Gastrocnemius medialis (tissue), 4 donors: Measurements from ENCODE around the gene MRPS22. TPM values are rescaled to one million over a fixed set of nuclear protein-coding genes. Genes with fewer than 3 reads are reported as not detected.

Source experiments
- ATAC-seq, 2 donors: fragments of 150-250 bp; one replicate each; pipeline ENCODE4 v1.9.1; 2016
- DNase-seq, 2 donors: peaks; one replicate each; pipeline ENCODE4 v3.0.0-alpha.2; 2019
- H3K27ac ChIP-seq, 4 donors: fragments of 200-600 bp; sonication (generic); 1 replicate in 1 of 4; 2 replicates in 3 of 4; pipeline ENCODE4 v1.5.1; 2016 to 2018; ENCODE audit warnings: mild to moderate bottlenecking in 2 of 4, moderate library complexity in 1 of 4
- H3K27me3 ChIP-seq, 3 donors: fragments of 200-600 bp; sonication (generic) in 2 of 3; 1 replicate in 1 of 3; 2 replicates in 2 of 3; pipeline versions ENCODE4 v1.5.1 to v1.6.0; 2016 to 2019; ENCODE audit warnings: mild to moderate bottlenecking in 1 of 3, moderate library complexity in 1 of 3
- H3K36me3 ChIP-seq, 2 donors: fragments of 200-600 bp; sonication (generic) in 1 of 2; one replicate each; pipeline ENCODE4 v1.5.1; 2017 to 2018
- H3K4me1 ChIP-seq, 2 donors: fragments of 200-600 bp; sonication (generic) in 1 of 2; one replicate each; pipeline ENCODE4 v1.5.1; 2016 to 2017; ENCODE audit warnings: mild to moderate bottlenecking in 2 of 2
- H3K4me3 ChIP-seq, 4 donors: fragments of 200-600 bp; sonication (generic) in 3 of 4; 1 replicate in 1 of 4; 2 replicates in 3 of 4; pipeline ENCODE4 v1.5.1; 2016 to 2019; ENCODE audit warnings: mild to moderate bottlenecking in 2 of 4
- H3K9me3 ChIP-seq, 3 donors: fragments of 200-600 bp; sonication (generic) in 2 of 3; 1 replicate in 1 of 3; 2 replicates in 2 of 3; pipeline ENCODE4 v1.5.1; 2016 to 2019
- CTCF ChIP-seq, 5 experiments: fragments of 450-650 bp in 3 of 5; fragments of 200-600 bp in 2 of 5; sonication (generic) in 2 of 5; IDR thresholded peaks in 4 of 5; conservative IDR thresholded peaks in 1 of 5; 1 replicate in 4 of 5; 2 replicates in 1 of 5; pipeline ENCODE4 v1.5.1; 2016 to 2019; ENCODE audit warnings: antibody characterized with exemption in 5 of 5, mild to moderate bottlenecking in 3 of 5, moderate library complexity in 3 of 5
- POLR2A ChIP-seq, 2 donors: fragments of 450-650 bp; IDR thresholded peaks; one replicate each; pipeline ENCODE4 v1.6.1; 2017; ENCODE audit warnings: antibody characterized with exemption in 2 of 2, mild to moderate bottlenecking in 2 of 2, moderate library complexity in 2 of 2
- in situ Hi-C, 4 donors: fragments of 200-750 bp; cut with MboI; loops; one replicate each; pipeline versions ENCODE4 v1.15.0 to v1.8.0; 2017; ENCODE audit warnings: low sequenced_read_pairs in 4 of 4
- intact Hi-C: fragments of 100-400 bp; cut with DNase I; formaldehyde crosslinking; loops from one replicate; pipeline ENCODE4 v1.15.1; 2023; ENCODE audit warnings: low total_unique reads
- total RNA-seq, 4 donors: library from RNA; depleted of rRNA; stranded (reverse); fragments of >200 nt; gene quantifications; one replicate each; pipeline versions ENCODE4 v1.1.0 to v1.2.3, GENCODE V29; 2016

Gene MRPS22
- total RNA-seq, 4 donors from 2014 or later = 96.4 to 140 (median 116) TPM

- Histone ChIP-seq H3K4me3 (no peak overlapping the region), H3K27me3 (no peaks in the 10 kb centered on the region), H3K9me3 (no peaks in the 10 kb centered on the region), H3K27ac (no peak overlapping the region), H3K36me3 (no peaks in the 10 kb centered on the region), H3K4me1 (no peaks in the 10 kb centered on the region)
- DNase-seq (peak; percentile 38 to 75), ATAC-seq (peak; percentile 89 to 98)
- intact Hi-C loops = no loop called here
- TF ChIP-seq CTCF (IDR thresholded peaks at IDR 0.05 in 4 of 5, conservative IDR thresholded peaks at IDR 0.05 in 1 of 5) (no peak), POLR2A (IDR thresholded peaks at IDR 0.05) (no peak)
- in situ Hi-C loops = loop anchor here in 2 of 4 donors (25.0 kb wide), 2 partner anchors 190 to 365 kb away; partner anchors contain the start of genes FOXL2 (in 1 of the 2) and FOXL2NB (in 1 of the 2)
These were observed 41.6 kb upstream of the MRPS22 start for GRCh38 chr3:139302084-139302800.

- Histone ChIP-seq H3K27me3 (no peaks in the 10 kb centered on the region), H3K27ac (no peak overlapping the region), H3K36me3 (no peaks in the 10 kb centered on the region), H3K4me1 (no peaks in the 10 kb centered on the region), H3K4me3 (no peak overlapping the region), H3K9me3 (no peaks in the 10 kb centered on the region)
- intact Hi-C loops (no loop called here), in situ Hi-C loops (loop anchor here in 2 of 4 donors (25.0 kb wide), 2 partner anchors 190 to 365 kb away; partner anchors contain the start of genes FOXL2 (in 1 of the 2) and FOXL2NB (in 1 of the 2))
- TF ChIP-seq POLR2A (IDR thresholded peaks at IDR 0.05) = no peak
- no peak for DNase-seq
- ATAC-seq = no peak
These were observed 41.1 kb upstream of the MRPS22 start for GRCh38 chr3:139302801-139303113.

- H3K36me3 ChIP-seq = no peaks in the 10 kb centered on the region
- no peak for ATAC-seq
- TF ChIP-seq POLR2A (IDR thresholded peaks at IDR 0.05) (no peak), CTCF (IDR thresholded peaks at IDR 0.05 in 4 of 5, conservative IDR thresholded peaks at IDR 0.05 in 1 of 5) (no peak)
- H3K4me3 ChIP-seq = no peak overlapping the region
- no peaks in the 10 kb centered on the region for H3K27me3 ChIP-seq
- no peaks in the 10 kb centered on the region for H3K9me3 ChIP-seq
- intact Hi-C loops (no loop called here), in situ Hi-C loops (loop anchor here in 2 of 4 donors (25.0 kb wide), 2 partner anchors 191 to 366 kb away; partner anchors contain the start of genes FOXL2 (in 1 of the 2) and FOXL2NB (in 1 of the 2))
- H3K27ac ChIP-seq = no peak overlapping the region
- H3K4me1 ChIP-seq = no peaks in the 10 kb centered on the region
- DNase-seq = no peak
These were observed 40.6 kb upstream of the MRPS22 start for GRCh38 chr3:139303216-139303615.

- intact Hi-C loops (no loop called here), in situ Hi-C loops (loop anchor here in 2 of 4 donors (25.0 kb wide), 2 partner anchors 192 to 367 kb away; partner anchors contain the start of genes FOXL2 (in 1 of the 2) and FOXL2NB (in 1 of the 2))
- no peaks in the 10 kb centered on the region for H3K36me3 ChIP-seq
- no peaks in the 10 kb centered on the region for H3K9me3 ChIP-seq
- H3K27me3 ChIP-seq = no peaks in the 10 kb centered on the region
- no peaks in the 10 kb centered on the region for H3K4me1 ChIP-seq
- no peak overlapping the region for H3K4me3 ChIP-seq
- H3K27ac ChIP-seq = no peak overlapping the region
- no peak for ATAC-seq
- DNase-seq = no peak
- TF ChIP-seq CTCF (IDR thresholded peaks at IDR 0.05 in 4 of 5, conservative IDR thresholded peaks at IDR 0.05 in 1 of 5) (no peak), POLR2A (IDR thresholded peaks at IDR 0.05) (no peak)
These were observed 39.4 kb upstream of the MRPS22 start for GRCh38 chr3:139304383-139304782.

- no peaks in the 10 kb centered on the region for H3K36me3 ChIP-seq
- in situ Hi-C loops = loop anchor here in 2 of 4 donors (25.0 kb wide), 2 partner anchors 194 to 369 kb away; partner anchors contain the start of genes FOXL2 (in 1 of the 2) and FOXL2NB (in 1 of the 2)
- no peaks in the 10 kb centered on the region for H3K27me3 ChIP-seq
- H3K27ac ChIP-seq = no peak overlapping the region
- intact Hi-C loops = no loop called here
- no peak for TF ChIP-seq CTCF (IDR thresholded peaks at IDR 0.05 in 4 of 5, conservative IDR thresholded peaks at IDR 0.05 in 1 of 5)
- TF ChIP-seq POLR2A (IDR thresholded peaks at IDR 0.05) = no peak
- no peak for ATAC-seq
- H3K4me3 ChIP-seq = no peak overlapping the region
- H3K4me1 ChIP-seq = no peaks in the 10 kb centered on the region
- H3K9me3 ChIP-seq = no peaks in the 10 kb centered on the region
- DNase-seq = no peak
These were observed 37.7 kb upstream of the MRPS22 start for GRCh38 chr3:139306078-139306477.
